BLaER1 treated with 17β-estradiol and CSF1 and Interleukin-3, amounts not matched to agents 10 nM and 100 nM (cell line): ENCODE measurements around the gene NR2F2.

Experiments used
- H3K27ac ChIP-seq, 11 experiments: shearing (Covaris generic); formaldehyde crosslinking; 2 replicates each; pipeline ENCODE4 v1.8.1; 2022
- H3K27me3 ChIP-seq, 11 experiments: shearing (Covaris generic); formaldehyde crosslinking; 2 replicates each; pipeline ENCODE4 v1.8.1; 2022
- H3K36me3 ChIP-seq, 11 experiments: shearing (Covaris generic); formaldehyde crosslinking; 2 replicates each; pipeline ENCODE4 v1.8.1; 2022
- H3K4me1 ChIP-seq, 10 experiments: shearing (Covaris generic); formaldehyde crosslinking; 2 replicates each; pipeline ENCODE4 v1.8.1; 2022
- H3K4me2 ChIP-seq, 11 experiments: shearing (Covaris generic); formaldehyde crosslinking; 2 replicates each; pipeline ENCODE4 v1.8.1; 2022
- H3K4me3 ChIP-seq, 10 experiments: shearing (Covaris generic); formaldehyde crosslinking; 2 replicates each; pipeline ENCODE4 v1.8.1; 2022
- H3K9ac ChIP-seq, 11 experiments: shearing (Covaris generic); formaldehyde crosslinking; 2 replicates each; pipeline ENCODE4 v1.8.1; 2022
- H3K9me3 ChIP-seq, 11 experiments: shearing (Covaris generic); formaldehyde crosslinking; replicated peaks in 1 of 11; 2 replicates each; pipeline ENCODE4 v1.8.1; 2022
- H4K20me1 ChIP-seq, 11 experiments: shearing (Covaris generic); formaldehyde crosslinking; 2 replicates each; pipeline ENCODE4 v1.8.1; 2022
- Cebpa-rat ChIP-seq, 11 experiments: shearing (Covaris generic); IDR thresholded peaks; 2 replicates each; pipeline ENCODE4 v1.8.1; 2022

Gene NR2F2

DNA sequence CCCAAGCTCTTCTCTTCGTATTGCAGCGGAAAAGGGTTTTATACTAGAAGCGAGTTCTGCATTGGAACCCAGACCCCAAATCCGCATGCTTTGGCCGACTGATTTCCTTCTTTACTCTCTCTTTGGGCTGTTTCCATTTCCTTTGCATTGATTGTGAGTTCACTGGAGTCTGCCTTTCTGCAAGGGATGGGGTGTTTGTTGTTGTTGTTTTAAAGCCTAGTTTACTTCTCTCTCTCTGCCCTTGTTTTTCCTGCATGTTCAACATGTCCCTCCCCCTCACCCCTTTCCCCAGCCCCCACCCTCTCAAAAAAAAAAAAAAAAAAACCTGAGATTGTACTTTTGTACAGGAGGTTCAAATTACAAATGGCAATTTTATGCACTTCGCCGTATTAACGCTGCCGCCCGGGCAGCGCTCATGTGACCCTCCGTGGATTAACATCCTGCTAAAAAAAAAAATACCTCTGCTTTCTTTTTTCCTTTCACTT is 2.2 kb downstream of the NR2F2 start:
- H3K36me3 ChIP-seq: no peaks in the 10 kb centered on the region
- 0 out of 20 replicates have a peak overlapping the region, but pooled peaks of 1 of the 10 experiments have one; percentile 2 for H3K4me3 ChIP-seq
- peaks cover 0 to 40% (median 30%) of the 10 kb centered on the region in 11 experiments; a peak in 15 of 22 replicates for H4K20me1 ChIP-seq
- no peak overlapping the region for H3K27ac ChIP-seq
- no peak overlapping the region for H3K4me2 ChIP-seq
- H3K27me3 ChIP-seq: peaks cover 96 to 100% (median 99%) of the 10 kb centered on the region in 11 experiments
- H3K4me1 ChIP-seq: 0 out of 20 replicates have a peak, but pooled peaks cover 0 to under 1% (median 0%) of the 10 kb centered on the region in 10 experiments
- TF ChIP-seq Cebpa-rat (IDR thresholded peaks at IDR 0.05): no peak
- peaks cover 43 to 57% (median 49%) of the 10 kb centered on the region in 11 experiments for H3K9me3 ChIP-seq
- H3K9ac ChIP-seq: no peak overlapping the region

DNA sequence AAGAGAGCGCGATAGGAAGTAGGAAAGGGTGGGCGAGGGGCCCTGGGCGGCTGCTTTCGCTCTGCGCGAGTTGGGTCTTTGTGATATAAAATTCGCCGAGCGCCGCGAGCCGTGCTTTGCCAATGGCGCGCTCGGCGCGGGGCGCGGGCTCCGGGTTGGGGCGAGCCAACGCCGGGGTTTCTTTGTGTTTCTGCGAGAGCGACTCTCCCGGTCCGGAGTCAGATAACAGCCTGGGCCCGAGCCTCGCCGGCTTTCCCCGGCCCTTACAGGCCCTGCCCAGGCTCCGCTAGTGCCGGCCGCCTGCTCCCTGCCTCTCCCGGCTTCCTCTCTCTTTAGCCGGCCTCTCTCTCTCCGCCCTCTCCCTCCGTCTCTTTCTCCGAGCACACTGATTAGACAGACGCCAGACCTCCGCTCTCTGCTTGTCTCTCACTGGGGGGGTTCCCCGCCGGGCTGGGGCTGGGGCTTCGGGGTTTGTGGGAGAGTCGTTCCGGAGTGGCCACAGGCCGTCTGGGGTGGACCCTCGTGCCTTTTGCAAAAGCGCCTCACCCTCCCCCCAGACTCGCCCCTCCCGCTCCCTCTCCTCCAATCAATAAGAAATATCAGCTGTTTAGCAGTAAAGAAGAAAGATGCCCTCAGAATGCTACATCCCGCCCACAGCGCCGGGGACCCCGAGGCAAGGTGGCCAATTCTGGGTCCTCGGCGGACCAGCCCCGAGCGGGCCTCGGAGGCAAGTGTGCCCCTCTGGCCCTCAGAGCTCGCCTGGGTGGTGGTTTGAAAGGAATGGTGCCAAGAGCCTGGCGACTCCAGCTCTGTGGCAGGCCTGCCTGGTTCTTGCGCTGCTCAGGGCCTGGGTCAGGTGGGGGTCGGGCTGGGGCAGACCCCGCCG is 2.9 kb downstream of the NR2F2 start:
- H3K27me3 ChIP-seq: peaks cover 96 to 100% (median 99%) of the 10 kb centered on the region in 11 experiments
- H3K9me3 ChIP-seq: peaks cover 43 to 57% (median 49%) of the 10 kb centered on the region in 11 experiments
- no peaks in the 10 kb centered on the region for H3K4me1 ChIP-seq
- no peak for TF ChIP-seq Cebpa-rat (IDR thresholded peaks at IDR 0.05)
- H3K9ac ChIP-seq: no peak overlapping the region
- H3K4me2 ChIP-seq: no peak overlapping the region
- no peak overlapping the region for H3K4me3 ChIP-seq
- H3K36me3 ChIP-seq: no peaks in the 10 kb centered on the region
- H3K27ac ChIP-seq: no peak overlapping the region
- peaks cover 0 to 37% (median 28%) of the 10 kb centered on the region in 11 experiments; a peak in 15 of 22 replicates for H4K20me1 ChIP-seq

DNA sequence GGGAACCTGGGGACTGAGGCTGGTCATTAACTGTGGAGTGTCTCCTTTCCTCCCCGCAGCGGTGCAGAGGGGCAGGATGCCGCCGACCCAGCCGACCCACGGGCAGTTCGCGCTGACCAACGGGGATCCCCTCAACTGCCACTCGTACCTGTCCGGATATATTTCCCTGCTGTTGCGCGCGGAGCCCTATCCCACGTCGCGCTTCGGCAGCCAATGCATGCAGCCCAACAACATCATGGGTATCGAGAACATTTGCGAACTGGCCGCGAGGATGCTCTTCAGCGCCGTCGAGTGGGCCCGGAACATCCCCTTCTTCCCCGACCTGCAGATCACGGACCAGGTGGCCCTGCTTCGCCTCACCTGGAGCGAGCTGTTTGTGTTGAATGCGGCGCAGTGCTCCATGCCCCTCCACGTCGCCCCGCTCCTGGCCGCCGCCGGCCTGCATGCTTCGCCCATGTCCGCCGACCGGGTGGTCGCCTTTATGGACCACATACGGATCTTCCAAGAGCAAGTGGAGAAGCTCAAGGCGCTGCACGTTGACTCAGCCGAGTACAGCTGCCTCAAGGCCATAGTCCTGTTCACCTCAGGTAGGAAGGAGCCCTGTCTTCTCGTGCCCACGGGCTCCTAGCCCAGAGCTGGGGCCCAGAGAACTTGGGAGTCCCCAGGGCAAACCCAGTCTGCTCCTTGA is 3.7 kb downstream of the NR2F2 start:
- no peaks in the 10 kb centered on the region for H3K4me1 ChIP-seq
- H3K9ac ChIP-seq: no peak overlapping the region
- no peak for TF ChIP-seq Cebpa-rat (IDR thresholded peaks at IDR 0.05)
- H3K27me3 ChIP-seq: peaks cover 96 to 100% (median 99%) of the 10 kb centered on the region in 11 experiments
- no peaks in the 10 kb centered on the region for H3K36me3 ChIP-seq
- no peak overlapping the region for H3K27ac ChIP-seq
- no peak overlapping the region for H3K4me2 ChIP-seq
- peaks cover 0 to 37% (median 26%) of the 10 kb centered on the region in 11 experiments; a peak in 14 of 22 replicates for H4K20me1 ChIP-seq
- H3K9me3 ChIP-seq: peaks cover 43 to 57% (median 49%) of the 10 kb centered on the region in 11 experiments
- H3K4me3 ChIP-seq: no peak overlapping the region

DNA sequence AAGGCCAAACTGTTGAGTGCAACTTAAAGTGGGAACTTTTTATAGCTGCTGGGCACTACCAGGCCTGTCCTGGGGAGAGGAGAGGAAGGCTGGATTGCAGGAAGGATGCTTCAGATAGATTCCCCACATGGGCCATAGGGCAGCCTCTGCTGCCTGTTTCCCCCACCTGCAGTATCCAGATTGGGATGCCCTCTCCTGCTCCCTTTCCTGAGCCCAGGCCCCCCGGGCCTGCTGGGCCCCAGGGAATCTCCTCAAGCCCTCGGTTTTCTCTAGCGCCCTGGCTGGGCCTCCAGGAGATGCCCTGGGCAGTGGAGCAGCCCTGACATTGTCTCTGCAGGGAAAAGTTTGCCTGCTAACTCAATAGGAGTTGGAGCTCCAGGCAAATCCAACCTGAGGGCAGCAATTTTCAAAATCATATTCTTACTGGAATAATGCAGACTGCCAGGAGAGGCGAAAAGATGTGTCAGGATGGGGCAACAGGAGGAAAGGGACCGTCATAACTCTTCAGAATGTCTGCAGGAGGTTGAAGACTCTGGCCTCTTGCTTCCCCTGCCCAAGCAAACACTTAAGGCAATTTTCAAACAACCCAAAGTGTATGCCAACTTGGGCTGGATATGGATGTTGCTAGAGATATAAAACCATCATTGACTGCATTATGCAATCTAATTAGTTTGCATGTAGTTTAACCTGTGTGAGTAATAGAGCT is 4.4 kb downstream of the NR2F2 start:
- Histone ChIP-seq H3K4me2 (no peak overlapping the region), H3K9ac (no peak overlapping the region), H3K36me3 (no peaks in the 10 kb centered on the region), H3K4me3 (no peak overlapping the region), H3K9me3 (peaks cover 38 to 52% (median 44%) of the 10 kb centered on the region in 11 experiments), H3K27ac (no peak overlapping the region), H4K20me1 (peaks cover 0 to 43% (median 30%) of the 10 kb centered on the region in 11 experiments; a peak in 13 of 22 replicates), H3K4me1 (no peaks in the 10 kb centered on the region), H3K27me3 (peaks cover 96 to 100% (median 99%) of the 10 kb centered on the region in 11 experiments)
- TF ChIP-seq Cebpa-rat (IDR thresholded peaks at IDR 0.05): no peak

DNA sequence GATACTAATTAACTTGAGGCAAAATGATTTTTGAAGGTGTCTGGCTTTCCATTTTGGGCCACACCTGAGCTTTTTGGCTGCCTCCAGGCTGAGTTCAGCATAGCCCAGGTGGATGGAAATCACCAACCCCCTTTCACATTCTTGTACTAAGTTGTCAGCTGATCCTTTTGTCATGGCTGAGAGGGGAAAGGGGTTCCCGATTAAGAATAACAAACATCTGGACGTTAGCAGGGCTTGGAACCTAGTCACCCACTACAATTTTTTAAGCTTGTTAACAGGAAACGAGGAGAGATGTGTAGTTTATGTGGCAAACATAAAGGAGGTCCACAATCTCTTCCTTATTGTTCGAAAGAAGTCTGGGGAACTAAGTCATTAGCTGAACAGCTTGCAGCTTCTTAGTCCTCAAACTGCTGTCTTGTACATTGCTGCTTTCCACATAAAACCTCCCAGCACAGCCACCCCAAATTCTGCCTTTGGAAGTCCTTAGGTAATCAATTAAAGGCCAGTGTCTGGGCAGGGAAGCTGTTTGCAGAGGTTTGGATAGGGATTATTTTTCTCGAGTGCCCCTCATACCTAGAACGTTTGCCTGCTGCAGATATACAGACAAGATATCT is 5.0 kb downstream of the NR2F2 start:
- peaks cover 97 to 100% (median 99%) of the 10 kb centered on the region in 11 experiments for H3K27me3 ChIP-seq
- H4K20me1 ChIP-seq: peaks cover 0 to 48% (median 33%) of the 10 kb centered on the region in 11 experiments; a peak in 13 of 22 replicates
- H3K4me2 ChIP-seq: no peak overlapping the region
- no peaks in the 10 kb centered on the region for H3K4me1 ChIP-seq
- TF ChIP-seq Cebpa-rat (IDR thresholded peaks at IDR 0.05): no peak
- H3K9ac ChIP-seq: no peak overlapping the region
- no peak overlapping the region for H3K27ac ChIP-seq
- H3K36me3 ChIP-seq: no peaks in the 10 kb centered on the region
- H3K4me3 ChIP-seq: no peak overlapping the region
- H3K9me3 ChIP-seq: peaks cover 32 to 47% (median 39%) of the 10 kb centered on the region in 11 experiments

DNA sequence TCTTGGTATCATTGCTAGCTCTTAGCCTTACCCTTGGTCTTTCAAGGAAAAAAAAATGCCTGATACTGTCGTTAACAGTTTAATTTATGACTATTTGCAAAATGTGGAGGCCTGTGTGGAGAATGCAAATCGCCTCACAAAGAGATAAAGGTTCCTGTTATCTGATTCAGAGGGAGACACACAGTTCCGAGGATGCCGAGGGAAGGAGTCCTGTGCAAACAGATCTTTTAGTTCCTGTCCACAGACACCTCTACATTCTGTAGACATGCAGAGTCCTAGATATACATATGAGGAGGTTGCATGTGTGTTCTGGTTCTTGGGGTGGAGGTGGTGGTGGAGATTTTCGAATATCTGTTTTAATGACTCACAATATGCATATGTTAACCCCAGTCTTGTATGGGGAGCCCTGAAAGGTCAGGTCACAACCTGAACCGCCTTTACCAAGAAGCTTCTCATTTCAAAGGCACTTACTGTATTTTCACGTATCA is 5.7 kb downstream of the NR2F2 start:
- Histone ChIP-seq H3K36me3 (no peaks in the 10 kb centered on the region), H3K4me1 (no peaks in the 10 kb centered on the region), H4K20me1 (peaks cover 0 to 51% (median 37%) of the 10 kb centered on the region in 11 experiments; a peak in 13 of 22 replicates), H3K27me3 (peaks cover 98 to 100% (median 100%) of the 10 kb centered on the region in 11 experiments), H3K4me2 (no peak overlapping the region), H3K9ac (no peak overlapping the region), H3K4me3 (no peak overlapping the region), H3K27ac (no peak overlapping the region), H3K9me3 (peaks cover 27 to 45% (median 33%) of the 10 kb centered on the region in 11 experiments)
- TF ChIP-seq Cebpa-rat (IDR thresholded peaks at IDR 0.05): no peak

DNA sequence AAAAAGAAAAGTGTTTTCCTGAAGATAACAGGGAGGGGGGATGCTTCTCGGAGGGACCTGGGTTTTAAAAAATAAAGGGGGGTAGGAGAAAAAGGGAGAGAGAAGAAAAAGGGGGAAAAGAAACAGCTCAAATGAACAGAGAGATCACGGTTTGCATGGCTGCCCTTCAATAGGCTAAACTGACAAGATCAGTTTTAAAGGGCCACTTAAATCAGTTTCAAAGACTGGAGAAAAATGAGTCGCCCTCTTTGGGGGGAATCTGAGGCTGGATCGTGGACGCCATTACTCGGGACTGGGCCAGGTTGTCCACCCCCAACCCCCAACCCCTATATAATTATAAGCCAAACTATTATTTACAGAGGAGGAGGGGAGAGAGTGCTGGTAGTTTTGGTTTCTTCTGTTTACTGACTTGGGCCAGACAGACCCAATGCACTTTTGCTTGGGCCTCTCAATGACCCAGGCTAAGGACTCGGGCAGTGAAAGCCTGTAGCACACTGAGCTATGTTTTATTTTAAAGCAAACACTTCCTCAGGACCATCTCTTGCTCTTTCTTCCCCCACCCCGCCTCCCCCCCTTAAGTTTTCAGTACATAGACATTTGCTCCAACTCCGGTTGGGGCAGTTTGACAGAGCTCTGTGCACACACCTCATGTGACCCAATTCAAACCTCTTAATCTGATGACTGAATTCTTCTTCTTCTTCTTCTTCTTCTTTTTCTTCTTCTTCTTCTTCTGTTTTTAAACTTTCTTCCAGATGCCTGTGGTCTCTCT is 6.3 kb downstream of the NR2F2 start:
- H3K4me2 ChIP-seq: no peak overlapping the region
- no peaks in the 10 kb centered on the region for H3K36me3 ChIP-seq
- no peak overlapping the region for H3K9ac ChIP-seq

More for the DNA sequence above, 6.3 kb downstream of the NR2F2 start:
- peaks cover 21 to 39% (median 26%) of the 10 kb centered on the region in 11 experiments for H3K9me3 ChIP-seq
- H3K4me1 ChIP-seq: no peaks in the 10 kb centered on the region
- no peak overlapping the region for H3K4me3 ChIP-seq
- no peak overlapping the region for H3K27ac ChIP-seq
- no peak for TF ChIP-seq Cebpa-rat (IDR thresholded peaks at IDR 0.05)
- peaks cover 0 to 57% (median 43%) of the 10 kb centered on the region in 11 experiments; a peak in 15 of 22 replicates for H4K20me1 ChIP-seq
- H3K27me3 ChIP-seq: peaks cover 98 to 100% (median 100%) of the 10 kb centered on the region in 11 experiments
